ENCODE measurements around the gene INPP1. TPM values are rescaled to one million over a fixed set of nuclear protein-coding genes. Genes with fewer than 3 reads are reported as not detected.

Gene INPP1
- total RNA-seq, 1 donor from 2014 or later = 11.3 TPM

DNA sequence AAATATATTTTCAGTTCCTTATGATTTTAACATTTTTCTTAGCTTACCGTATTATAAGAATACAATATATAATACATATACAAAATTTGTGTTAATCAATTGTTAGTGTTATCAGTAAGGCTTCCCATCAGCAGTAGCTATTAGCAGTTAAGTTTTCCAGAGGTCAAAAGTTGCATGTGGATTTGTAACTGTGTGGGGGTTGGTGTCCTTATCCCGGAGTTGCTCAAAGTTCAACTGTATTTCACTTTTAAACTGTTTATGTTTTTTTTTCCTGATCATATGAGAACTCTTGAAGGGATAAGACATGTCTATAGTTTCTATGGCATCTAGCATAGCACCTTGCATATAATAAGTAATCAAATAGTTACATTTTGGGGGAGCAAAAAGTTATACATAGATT, 52.9 kb downstream of the INPP1 start:
- H3K9ac ChIP-seq (ENCODE audit: low read length) = no peak overlapping the region
- H3K4me1 Mint-ChIP-seq (ENCODE audit: low read depth, unreplicated experiment) = no peaks in the 10 kb centered on the region
- no peak for FAIRE-seq
- no peak overlapping the region for H2AFZ ChIP-seq (ENCODE audit: low read depth, low read length)
- H4K20me1 ChIP-seq (ENCODE audit: insufficient read depth, low read length) = no peaks in the 10 kb centered on the region
- no peak overlapping the region for H3K4me2 ChIP-seq (ENCODE audit: low read length)
- H3K79me2 ChIP-seq (ENCODE audit: insufficient read depth, low read length) = no peaks in the 10 kb centered on the region
- H3K4me1 ChIP-seq (ENCODE audit: insufficient read depth, low read length) = no peaks in the 10 kb centered on the region
- no peaks in the 10 kb centered on the region for H3K9me3 ChIP-seq (ENCODE audit: insufficient read depth, low read depth, low read length)
- no peak for DNase-seq (ENCODE audit: low read depth)
- H3K27ac ChIP-seq (ENCODE audit: low read depth, low read length) = no peak overlapping the region
- no peaks in the 10 kb centered on the region for H3K36me3 ChIP-seq (ENCODE audit: insufficient read depth, low read length)
- H3K9me3 Mint-ChIP-seq (ENCODE audit: unreplicated experiment) = no peaks in the 10 kb centered on the region
- peaks cover 3% of the 10 kb centered on the region for H3K27me3 ChIP-seq (ENCODE audit: insufficient read depth, low read length)
- no peaks in the 10 kb centered on the region for H3K36me3 Mint-ChIP-seq (ENCODE audit: low read depth, unreplicated experiment)
- H3K27me3 Mint-ChIP-seq (ENCODE audit: low read depth, unreplicated experiment) = peaks cover 7% of the 10 kb centered on the region
- H3K27ac Mint-ChIP-seq (ENCODE audit: unreplicated experiment) = no peak overlapping the region
- H3K4me3 ChIP-seq (ENCODE audit: insufficient read depth, low read depth, low read length) = no peak overlapping the region
- no peak overlapping the region for H3K4me3 Mint-ChIP-seq (ENCODE audit: unreplicated experiment)
- TF ChIP-seq CTCF (IDR thresholded peaks at IDR 0.05; ENCODE audit: insufficient read depth, low read depth, low read length) (no peak), EZH2 (IDR thresholded peaks at IDR 0.05; ENCODE audit: insufficient read depth, low read length) (no peak)

- no peaks in the 10 kb centered on the region for H3K79me2 ChIP-seq (ENCODE audit: insufficient read depth, low read length)
- peaks cover 14% of the 10 kb centered on the region for H3K27me3 ChIP-seq (ENCODE audit: insufficient read depth, low read length)
- no peak for FAIRE-seq
- TF ChIP-seq EZH2 (IDR thresholded peaks at IDR 0.05; ENCODE audit: insufficient read depth, low read length) = no peak
- TF ChIP-seq CTCF (IDR thresholded peaks at IDR 0.05; ENCODE audit: insufficient read depth, low read depth, low read length) = no peak
- Mint-ChIP-seq H3K4me3 (ENCODE audit: unreplicated experiment) (no peak overlapping the region), H3K36me3 (ENCODE audit: low read depth, unreplicated experiment) (no peaks in the 10 kb centered on the region), H3K4me1 (ENCODE audit: low read depth, unreplicated experiment) (no peaks in the 10 kb centered on the region), H3K9me3 (ENCODE audit: unreplicated experiment) (no peaks in the 10 kb centered on the region), H3K27me3 (ENCODE audit: low read depth, unreplicated experiment) (no peaks in the 10 kb centered on the region), H3K27ac (ENCODE audit: unreplicated experiment) (no peak overlapping the region)
- no peaks in the 10 kb centered on the region for H3K36me3 ChIP-seq (ENCODE audit: insufficient read depth, low read length)
- H3K9me3 ChIP-seq (ENCODE audit: insufficient read depth, low read depth, low read length) = no peaks in the 10 kb centered on the region
- H3K4me3 ChIP-seq (ENCODE audit: insufficient read depth, low read depth, low read length) = no peak overlapping the region
- peaks cover 7% of the 10 kb centered on the region for H3K4me1 ChIP-seq (ENCODE audit: insufficient read depth, low read length)
- DNase-seq (ENCODE audit: low read depth) = no peak
- H3K27ac ChIP-seq (ENCODE audit: low read depth, low read length) = no peak overlapping the region
- H3K9ac ChIP-seq (ENCODE audit: low read length) = no peak overlapping the region
- no peak overlapping the region for H2AFZ ChIP-seq (ENCODE audit: low read depth, low read length)
- no peak overlapping the region for H3K4me2 ChIP-seq (ENCODE audit: low read length)
- H4K20me1 ChIP-seq (ENCODE audit: insufficient read depth, low read length) = no peaks in the 10 kb centered on the region
These were observed 59.7 kb downstream of the INPP1 start for GRCh38 chr2:190402986-190403603.

GRCh38 chr2:190404487-190404886, 61.1 kb downstream of the INPP1 start:
- no peaks in the 10 kb centered on the region for H3K4me1 Mint-ChIP-seq (ENCODE audit: low read depth, unreplicated experiment)
- DNase-seq (ENCODE audit: low read depth) (peak; percentile 49), FAIRE-seq (no peak)
- H3K27me3 Mint-ChIP-seq (ENCODE audit: low read depth, unreplicated experiment) = peaks cover 7% of the 10 kb centered on the region
- Histone ChIP-seq H3K79me2 (ENCODE audit: insufficient read depth, low read length) (no peaks in the 10 kb centered on the region), H3K9me3 (ENCODE audit: insufficient read depth, low read depth, low read length) (no peaks in the 10 kb centered on the region), H3K4me1 (ENCODE audit: insufficient read depth, low read length) (peaks cover 7% of the 10 kb centered on the region), H2AFZ (ENCODE audit: low read depth, low read length) (no peak overlapping the region), H3K27ac (ENCODE audit: low read depth, low read length) (no peak overlapping the region), H3K9ac (ENCODE audit: low read length) (no peak overlapping the region), H3K4me3 (ENCODE audit: insufficient read depth, low read depth, low read length) (no peak overlapping the region), H4K20me1 (ENCODE audit: insufficient read depth, low read length) (no peaks in the 10 kb centered on the region), H3K27me3 (ENCODE audit: insufficient read depth, low read length) (peaks cover 21% of the 10 kb centered on the region), H3K36me3 (ENCODE audit: insufficient read depth, low read length) (no peaks in the 10 kb centered on the region), H3K4me2 (ENCODE audit: low read length) (no peak overlapping the region)
- no peak overlapping the region for H3K4me3 Mint-ChIP-seq (ENCODE audit: unreplicated experiment)
- no peak for TF ChIP-seq CTCF (IDR thresholded peaks at IDR 0.05; ENCODE audit: insufficient read depth, low read depth, low read length)
- TF ChIP-seq EZH2 (IDR thresholded peaks at IDR 0.05; ENCODE audit: insufficient read depth, low read length) = no peak
- H3K9me3 Mint-ChIP-seq (ENCODE audit: unreplicated experiment) = no peaks in the 10 kb centered on the region
- no peak overlapping the region for H3K27ac Mint-ChIP-seq (ENCODE audit: unreplicated experiment)
- no peaks in the 10 kb centered on the region for H3K36me3 Mint-ChIP-seq (ENCODE audit: low read depth, unreplicated experiment)
